Measurements from ENCODE around the gene PTK6. TPM values are rescaled to one million over a fixed set of nuclear protein-coding genes. Genes with fewer than 3 reads are reported as not detected.

Gene PTK6
- total RNA-seq, 1 experiment from 2014 or later: 6.7 TPM

- Histone ChIP-seq H3K9me3 (ENCODE audit: control insufficient read depth in 1 of 2, insufficient read depth in 1 of 2, low read depth in 1 of 2, low read length in 2 of 2) (no peaks in the 10 kb centered on the region), H3K27me3 (ENCODE audit: insufficient read depth, low read length) (no peaks in the 10 kb centered on the region), H3K27ac (ENCODE audit: low read depth, low read length) (no peak overlapping the region), H3K4me2 (ENCODE audit: low read length) (no peak overlapping the region), H3K4me3 (replicated peaks in 1 of 2; ENCODE audit: low read depth in 1 of 2, low read length in 2 of 2) (no peak overlapping the region), H3K4me1 (ENCODE audit: control insufficient read depth in 1 of 2, insufficient read depth in 2 of 2, low read length in 2 of 2) (peaks cover 34 to 59% of the 10 kb centered on the region in 2 experiments), H2AFZ (ENCODE audit: low read depth, low read length, poor library complexity, severe bottlenecking) (no peak overlapping the region), H4K20me1 (ENCODE audit: insufficient read depth) (no peaks in the 10 kb centered on the region), H3K36me3 (ENCODE audit: control insufficient read depth in 1 of 2, insufficient read depth in 2 of 2, low read length in 2 of 2) (no peaks in the 10 kb centered on the region), H3K9me2 (ENCODE audit: insufficient read depth) (no peaks in the 10 kb centered on the region), H3K9ac (ENCODE audit: low read length) (peak overlapping the region; percentile 37; the same call in 1 of the 2 replicates), H3K79me2 (ENCODE audit: insufficient read depth, low read length) (no peaks in the 10 kb centered on the region)
- intact Hi-C loops (cut with micrococcal nuclease): no loop called here
- BruUV-seq (replicated peaks): no TSS peak
- ChIA-PET POLR2A (no interaction called here), RAD21 (ENCODE audit: low non-redundant PET in 1 of 2, low total read pairs in 2 of 2, uncharacterized antibody in 2 of 2, unreplicated experiment in 2 of 2) (no interaction called here), CTCF (interaction anchor here (1.7 kb wide), 1 partner anchor 9 kb away, joined by 7 read pairs; the partner anchor contains the start of gene PTK6)
- TF ChIP-seq ATF3 (IDR thresholded peaks at IDR 0.05) (no peak), SP1 (IDR thresholded peaks at IDR 0.05; ENCODE audit: low read depth) (no peak), EZH2 (IDR thresholded peaks at IDR 0.05) (no peak), CBX3 (IDR thresholded peaks at IDR 0.05; ENCODE audit: low read depth) (no peak), JUND (IDR thresholded peaks at IDR 0.05) (no peak), TCF7L2 (IDR thresholded peaks at IDR 0.05; ENCODE audit: borderline replicate concordance, extremely low read depth, insufficient read depth, insufficient read length) (no peak), POLR2A (IDR thresholded peaks at IDR 0.05; ENCODE audit: borderline replicate concordance, extremely low read depth, insufficient read depth, insufficient read length) (no peak), RAD21 (IDR thresholded peaks at IDR 0.05; ENCODE audit: low read depth) (no peak), ZNF274 (IDR thresholded peaks at IDR 0.05; ENCODE audit: low read depth, low read length) (no peak), CEBPB (IDR thresholded peaks at IDR 0.05; ENCODE audit: low read depth) (no peak)
- ATAC-seq (no peak), DNase-seq (ENCODE audit: low read depth, low spot score) (no peak)
Measured at GRCh38 chr20:63546256-63546955, 9.2 kb upstream of the PTK6 start.

- ATAC-seq (no peak), DNase-seq (ENCODE audit: low read depth, low spot score) (no peak)
- no peaks in the 10 kb centered on the region for H3K79me2 ChIP-seq (ENCODE audit: insufficient read depth, low read length)
- peaks cover 38 to 65% of the 10 kb centered on the region in 2 experiments for H3K4me1 ChIP-seq (ENCODE audit: control insufficient read depth in 1 of 2, insufficient read depth in 2 of 2, low read length in 2 of 2)
- intact Hi-C loops (cut with micrococcal nuclease): no loop called here
- H3K27ac ChIP-seq (ENCODE audit: low read depth, low read length): peak overlapping the region; percentile 72
- H3K9me3 ChIP-seq (ENCODE audit: control insufficient read depth in 1 of 2, insufficient read depth in 1 of 2, low read depth in 1 of 2, low read length in 2 of 2): no peaks in the 10 kb centered on the region
- no peaks in the 10 kb centered on the region for H3K36me3 ChIP-seq (ENCODE audit: control insufficient read depth in 1 of 2, insufficient read depth in 2 of 2, low read length in 2 of 2)
- ChIA-PET RAD21 (ENCODE audit: low non-redundant PET in 1 of 2, low total read pairs in 2 of 2, uncharacterized antibody in 2 of 2, unreplicated experiment in 2 of 2) (no interaction called here), CTCF (interaction anchor here (1.7 kb wide), 1 partner anchor 8 kb away, joined by 7 read pairs; the partner anchor contains the start of gene PTK6), POLR2A (interaction anchor here (2.0 kb wide), 1 partner anchor 10 kb away, joined by 4 read pairs; no protein-coding TSS in a partner anchor)
- no peaks in the 10 kb centered on the region for H3K9me2 ChIP-seq (ENCODE audit: insufficient read depth)
- H4K20me1 ChIP-seq (ENCODE audit: insufficient read depth): no peaks in the 10 kb centered on the region
- H3K4me2 ChIP-seq (ENCODE audit: low read length): peak overlapping the region; percentile 71
- H2AFZ ChIP-seq (ENCODE audit: low read depth, low read length, poor library complexity, severe bottlenecking): no peak overlapping the region
- H3K27me3 ChIP-seq (ENCODE audit: insufficient read depth, low read length): no peaks in the 10 kb centered on the region
- peak overlapping the region; percentile 28 to 47; a peak in 2 of 4 replicates for H3K4me3 ChIP-seq (replicated peaks in 1 of 2; ENCODE audit: low read depth in 1 of 2, low read length in 2 of 2)
- peak overlapping the region; percentile 37 for H3K9ac ChIP-seq (ENCODE audit: low read length)
- BruUV-seq (replicated peaks): no TSS peak
- TF ChIP-seq POLR2AphosphoS5 (IDR thresholded peaks at IDR 0.05; ENCODE audit: low read depth, low read length): no peak
- TF ChIP-seq YY1 (IDR thresholded peaks at IDR 0.05; ENCODE audit: extremely low read depth, insufficient replicate concordance, low read depth, low read length): no peak
- no peak for TF ChIP-seq EGR1 (IDR thresholded peaks at IDR 0.05; ENCODE audit: low read depth)
- TF ChIP-seq ZNF274 (IDR thresholded peaks at IDR 0.05; ENCODE audit: low read depth, low read length): no peak
- no peak for TF ChIP-seq SIN3A (IDR thresholded peaks at IDR 0.05; ENCODE audit: low read depth)
- TF ChIP-seq ZFX (IDR thresholded peaks at IDR 0.05): no peak
- TF ChIP-seq EZH2phosphoT487 (IDR thresholded peaks at IDR 0.05; ENCODE audit: borderline replicate concordance): no peak
- no peak for TF ChIP-seq ELF1 (IDR thresholded peaks at IDR 0.05; ENCODE audit: borderline replicate concordance, low read depth)
- no peak for TF ChIP-seq MAX (IDR thresholded peaks at IDR 0.05)
- TF ChIP-seq CEBPB (IDR thresholded peaks at IDR 0.05; ENCODE audit: low read depth): no peak
- TF ChIP-seq ATF3 (IDR thresholded peaks at IDR 0.05): no peak
Measured at GRCh38 chr20:63545814-63546213, 8.6 kb upstream of the PTK6 start.

Data from HCT116 (cell line).